GM19328 (cell line): ENCODE results near the gene REC114.
"Not testable (repeated sequence)": the region's sequence is repeated elsewhere in the genome, so short reads cannot be mapped to it uniquely, and the experiment has no call there.

Experiments used
- ATAC-seq: cut with Tn5 transposase; IDR thresholded peaks from one replicate; pipeline ENCODE4 v1.9.1; 2021; ENCODE audit warnings: mild to moderate bottlenecking, moderate library complexity; ENCODE audit not compliant: unreplicated experiment

REC114 gene

DNA sequence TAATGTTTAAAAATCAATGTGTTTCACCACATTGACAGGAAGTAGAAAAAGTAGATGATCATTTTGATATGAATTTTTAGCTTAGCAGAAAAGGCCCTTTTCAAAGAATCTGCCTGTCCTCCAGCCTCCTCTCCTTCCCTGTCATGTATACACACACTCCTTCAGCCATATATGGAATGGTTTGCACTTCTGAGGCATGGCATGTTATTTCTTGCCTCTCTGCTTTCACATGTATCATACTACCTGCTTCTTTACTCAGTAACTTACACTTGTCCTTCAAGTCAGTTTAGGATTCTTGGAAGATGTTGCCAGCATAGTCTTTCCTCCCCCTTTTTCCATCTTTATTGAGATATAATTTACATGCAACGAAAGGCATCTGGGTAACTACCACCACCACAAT is 79.0 kb downstream of the REC114 start:
- no peak for ATAC-seq

DNA sequence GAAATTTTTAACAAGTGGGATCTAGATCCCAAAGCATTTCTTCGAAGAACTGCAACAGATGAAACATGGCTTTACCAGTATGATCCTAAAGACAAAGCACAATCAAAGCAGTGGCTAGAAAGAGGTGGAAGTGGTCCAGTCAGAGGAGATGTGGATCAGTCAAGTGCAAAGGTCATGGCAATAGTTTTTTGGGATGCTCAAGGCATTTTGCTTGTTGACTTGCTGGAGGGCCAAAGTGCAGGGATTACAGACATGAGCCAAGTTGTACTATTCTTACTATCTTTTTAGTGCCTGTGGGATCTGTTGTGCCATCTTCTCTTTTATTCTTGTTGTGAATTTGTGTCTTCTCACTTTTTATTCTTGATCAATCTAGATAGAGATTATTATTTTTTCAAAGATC is 82.0 kb downstream of the REC114 start:
- no peak for ATAC-seq

DNA sequence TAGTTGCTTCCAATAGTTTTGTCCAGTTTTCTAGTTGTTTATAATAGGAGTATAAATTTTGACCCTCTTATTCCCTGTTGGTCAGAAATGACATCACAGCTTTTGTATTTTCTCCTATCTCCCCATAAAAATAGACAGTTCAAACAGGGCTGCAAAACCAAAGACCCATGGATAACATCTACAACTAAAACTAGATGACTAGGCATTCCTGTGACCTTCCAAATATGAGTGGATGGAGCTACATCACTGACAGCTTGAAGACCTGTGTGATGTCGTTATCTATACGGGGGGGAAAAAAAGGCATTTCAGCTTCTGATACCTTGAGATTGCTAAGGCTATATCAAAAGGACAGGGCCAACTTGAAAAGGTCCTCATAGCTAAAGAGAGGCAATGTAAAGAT is 84.6 kb downstream of the REC114 start:
- ATAC-seq, result no peak

DNA sequence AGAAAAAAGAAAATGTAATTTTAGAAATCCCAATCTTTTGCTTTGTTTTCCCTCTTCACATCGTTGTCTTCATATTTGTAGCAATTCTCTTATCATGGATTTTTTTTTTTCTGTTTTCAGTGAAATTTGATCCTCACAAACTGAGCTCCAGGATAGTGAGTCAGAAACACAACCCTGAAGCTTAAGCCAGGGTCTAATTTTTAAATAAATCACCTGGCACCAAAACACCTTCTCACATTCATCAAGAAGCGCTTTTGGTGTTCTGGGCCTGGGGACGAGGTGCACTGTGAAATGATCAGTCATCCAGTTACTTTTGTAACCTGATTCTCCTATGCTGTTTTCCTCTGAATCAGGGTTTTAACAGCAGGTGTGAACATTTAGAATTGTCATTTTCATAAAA is 87.7 kb downstream of the REC114 start:
- ATAC-seq, result no peak

DNA sequence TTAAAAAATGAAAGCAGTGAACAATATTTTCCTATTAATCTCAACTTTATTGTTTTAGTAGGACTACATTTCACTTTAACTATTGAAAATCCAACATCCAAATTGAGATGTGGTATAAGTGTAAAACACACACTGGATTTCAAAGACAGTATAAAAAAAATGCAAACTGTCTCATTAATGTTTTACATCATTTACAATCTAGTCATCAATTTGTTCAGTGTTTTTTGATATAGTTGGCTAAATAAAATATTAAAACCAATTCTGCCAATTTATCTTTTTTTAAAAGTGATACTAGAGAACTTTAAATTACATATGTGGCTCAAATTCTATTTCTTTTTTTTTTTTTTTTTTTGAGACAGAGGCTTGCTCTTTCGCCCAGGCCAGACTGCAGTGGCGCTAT is 95.2 kb downstream of the REC114 start:
- ATAC-seq, result no peak

DNA sequence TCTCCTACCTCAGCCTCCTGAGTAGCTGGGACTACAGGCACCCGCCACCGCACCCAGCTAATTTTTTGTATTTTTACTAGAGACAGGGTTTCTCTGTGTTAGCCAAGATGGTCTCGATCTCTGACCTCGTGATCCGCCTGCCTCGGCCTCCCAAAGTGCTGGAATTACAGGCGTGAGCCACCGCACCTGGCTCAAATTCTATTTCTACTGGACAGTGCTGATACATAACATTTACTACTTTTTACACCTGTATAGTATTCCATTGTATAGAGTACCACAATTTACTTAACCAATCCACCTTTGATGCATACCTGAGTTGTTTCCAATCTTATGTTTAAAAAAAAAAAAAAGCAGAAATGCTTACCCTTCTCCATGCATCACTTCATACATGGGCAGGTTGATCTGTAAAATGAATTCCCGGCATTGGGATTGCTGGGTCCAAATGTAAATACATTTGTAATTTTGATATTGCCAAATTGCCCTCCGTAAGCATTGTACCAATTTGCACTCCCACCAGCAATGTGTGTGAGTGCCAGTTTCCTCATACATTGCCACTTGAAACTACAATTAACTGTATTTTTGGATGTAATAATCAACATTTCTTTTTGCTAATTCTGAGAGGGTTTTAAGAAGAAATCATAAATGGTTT is 95.7 kb downstream of the REC114 start:
- no peak for ATAC-seq

DNA sequence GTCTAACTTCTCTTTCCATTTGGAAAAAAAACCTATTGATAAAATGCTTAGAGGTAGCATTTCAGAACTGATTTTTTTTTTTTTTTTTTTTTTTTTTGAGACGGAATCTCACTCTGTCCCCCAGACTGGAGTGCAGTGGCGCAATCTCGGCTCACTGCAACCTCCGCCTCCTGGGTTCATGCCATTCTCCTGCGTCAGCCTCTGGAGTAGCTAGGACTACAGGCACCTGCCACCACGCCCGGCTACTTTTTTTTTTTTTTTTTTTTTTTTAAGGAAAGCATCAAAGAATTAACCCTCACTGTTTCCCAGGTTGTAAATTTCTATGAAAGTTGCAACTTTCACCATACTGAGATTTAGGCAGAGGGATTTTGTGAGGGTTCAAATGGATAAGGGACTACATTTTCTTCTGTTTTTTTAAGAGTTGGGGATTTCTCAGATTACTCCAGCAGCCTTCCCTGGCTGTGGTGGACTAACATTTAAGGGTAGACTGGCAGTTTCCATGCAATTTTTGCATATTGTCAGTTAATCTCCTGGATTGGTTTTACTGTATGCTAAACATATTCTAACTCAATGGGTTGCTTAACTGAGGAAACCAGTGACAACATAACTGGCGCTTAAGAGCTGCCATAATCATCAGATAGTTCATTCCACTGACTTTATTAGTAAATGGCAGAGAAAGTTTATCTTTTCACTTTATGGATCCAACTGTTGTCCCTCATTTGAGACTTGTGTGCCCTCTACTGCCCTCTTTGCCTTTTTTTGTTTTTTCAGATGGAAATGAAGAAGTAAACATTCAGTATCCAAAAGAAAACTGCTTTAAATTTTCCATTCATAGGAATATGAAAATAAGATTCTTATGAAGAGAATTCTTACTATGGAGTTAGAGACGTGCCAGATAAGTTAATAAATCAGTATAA is 96.5 kb downstream of the REC114 start:
- ATAC-seq, result no peak

DNA sequence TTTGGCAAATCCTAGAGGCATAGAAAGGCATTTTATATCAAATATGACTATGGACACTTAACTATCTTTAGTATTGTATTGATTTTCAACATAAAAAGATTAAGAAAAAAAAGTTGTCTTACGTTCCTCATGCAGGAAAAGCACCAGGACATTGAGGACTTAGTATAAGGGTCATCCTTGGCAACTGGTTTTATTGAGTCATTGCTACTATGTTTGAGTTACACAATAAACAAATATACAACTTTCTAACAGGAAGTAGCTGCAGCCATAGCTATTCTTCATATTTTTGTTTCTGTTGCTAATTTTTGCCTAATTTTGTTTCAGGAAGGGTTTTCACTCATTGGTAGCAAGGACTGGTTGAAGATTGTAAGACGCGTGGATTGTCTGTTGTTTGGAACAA is 97.2 kb downstream of the REC114 start:
- ATAC-seq, result no peak

DNA sequence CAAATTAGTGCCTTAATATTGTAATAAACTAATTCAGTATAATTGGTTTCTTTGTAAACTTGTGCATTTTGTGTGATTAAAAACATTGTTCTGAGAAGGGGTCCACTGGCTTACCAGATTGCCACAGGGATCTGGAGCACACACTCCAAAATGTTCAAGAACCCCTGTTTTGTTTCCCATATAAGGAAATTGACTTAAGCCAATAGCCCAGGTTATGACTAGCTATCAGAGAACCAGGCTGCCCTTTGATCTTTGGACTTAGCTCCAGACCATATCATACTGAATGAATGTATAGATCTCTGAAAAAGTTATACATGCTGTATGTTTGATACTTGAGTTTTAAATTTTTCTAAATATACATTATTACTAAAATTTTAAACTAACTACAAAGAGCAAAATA is 98.5 kb downstream of the REC114 start:
- no peak for ATAC-seq

DNA sequence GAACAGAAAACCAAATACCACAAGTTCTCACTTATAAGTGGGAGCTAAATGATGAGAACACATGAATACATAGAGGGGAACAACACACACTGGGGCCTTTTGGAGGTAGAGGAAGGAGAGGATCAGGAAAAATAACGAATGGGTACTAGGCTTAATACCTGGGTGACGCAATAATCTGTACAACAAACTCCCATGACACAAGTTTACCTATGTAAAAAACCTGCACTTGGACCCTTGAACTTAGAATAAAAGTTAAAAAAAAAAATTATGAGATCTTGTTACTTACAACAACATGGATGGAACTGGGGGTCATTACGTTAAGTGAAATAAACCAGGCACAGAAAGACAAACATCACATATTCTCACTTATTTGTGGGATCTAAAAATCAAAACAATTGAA is 106.0 kb downstream of the REC114 start:
- not testable (repeated sequence) for ATAC-seq

DNA sequence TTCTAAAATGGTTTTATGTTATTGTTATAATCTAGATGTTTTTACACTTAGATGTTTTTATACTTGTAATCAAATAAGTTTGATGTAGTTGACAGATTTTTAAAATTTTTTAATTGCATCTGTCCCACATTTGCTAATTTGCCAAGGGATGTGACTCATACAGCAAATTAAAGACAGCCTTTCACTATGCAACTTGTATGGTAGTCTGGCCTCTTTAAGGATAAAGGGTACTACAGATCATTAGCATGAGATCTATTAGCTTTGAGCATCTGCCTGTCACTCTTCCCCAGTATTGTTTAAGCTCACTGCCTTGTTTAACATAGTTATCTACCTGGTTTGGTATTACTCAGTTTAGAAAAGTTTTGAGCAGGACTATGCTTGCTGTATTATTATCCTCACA is 107.2 kb downstream of the REC114 start:
- ATAC-seq, result no peak

DNA sequence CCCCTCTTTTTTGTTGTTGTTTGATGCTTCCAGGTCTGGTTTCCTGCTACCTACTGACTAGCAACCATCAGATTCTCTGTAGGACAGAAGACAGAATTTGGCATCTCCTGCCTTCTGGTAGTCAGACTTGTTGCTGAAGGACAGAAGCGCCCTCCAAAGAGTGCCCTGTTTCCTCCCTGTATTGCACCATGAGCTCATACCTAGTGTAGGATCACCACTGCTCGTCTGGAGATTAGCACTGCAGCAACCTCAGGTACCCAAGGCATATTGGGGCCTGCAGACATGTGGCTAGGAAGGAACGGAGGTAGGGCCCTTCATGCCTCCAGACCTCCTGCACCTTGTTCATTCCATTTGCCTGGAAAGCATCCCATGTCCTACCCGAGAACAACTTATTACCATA is 112.1 kb downstream of the REC114 start:
- ATAC-seq, result no peak

DNA sequence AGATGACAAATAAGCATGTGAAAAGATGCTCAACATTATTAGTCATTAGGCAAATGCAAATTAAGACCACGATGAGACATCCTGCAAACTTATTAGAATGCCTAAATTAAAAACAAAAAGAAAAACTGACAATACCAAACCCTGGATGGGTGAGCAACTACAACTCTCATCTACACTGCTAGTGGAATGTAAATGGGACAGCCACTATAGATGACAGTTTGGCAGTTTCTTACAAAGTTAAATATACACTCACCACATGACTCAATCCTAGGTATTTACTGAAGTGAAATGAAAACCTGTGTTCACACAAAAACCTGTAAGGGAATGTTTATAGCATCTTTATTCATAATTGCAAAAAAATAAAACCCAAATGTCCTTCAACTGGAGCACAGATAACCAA is 115.6 kb downstream of the REC114 start:
- no peak for ATAC-seq

DNA sequence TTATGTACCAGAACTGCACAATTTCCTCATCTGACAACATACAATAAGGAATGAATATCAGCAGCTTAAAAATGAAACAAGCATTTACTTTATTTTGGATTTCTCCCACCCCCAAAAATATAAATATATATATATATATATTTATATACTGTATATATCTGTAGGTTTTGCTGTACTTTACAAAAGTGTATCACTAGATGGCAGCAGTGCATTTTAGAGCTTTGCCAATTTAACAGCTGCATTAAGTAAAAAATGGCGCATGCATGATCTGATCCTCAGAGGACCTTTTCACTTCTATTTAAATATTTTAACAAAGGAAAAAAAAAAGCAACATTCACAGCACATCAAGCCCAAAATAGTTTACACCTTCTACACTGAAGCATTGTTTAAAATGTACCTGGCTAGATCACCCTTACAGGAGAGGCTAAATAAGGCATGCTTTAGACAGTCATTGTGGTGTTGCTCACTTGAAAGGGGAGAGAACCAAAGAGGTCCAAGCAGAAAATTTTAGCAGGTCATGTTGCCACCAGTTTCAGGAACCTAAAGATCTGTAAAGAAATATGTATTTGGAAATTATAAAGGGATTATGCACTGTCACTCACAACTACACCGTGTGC is 117.6 kb downstream of the REC114 start:
- no peak for ATAC-seq

DNA sequence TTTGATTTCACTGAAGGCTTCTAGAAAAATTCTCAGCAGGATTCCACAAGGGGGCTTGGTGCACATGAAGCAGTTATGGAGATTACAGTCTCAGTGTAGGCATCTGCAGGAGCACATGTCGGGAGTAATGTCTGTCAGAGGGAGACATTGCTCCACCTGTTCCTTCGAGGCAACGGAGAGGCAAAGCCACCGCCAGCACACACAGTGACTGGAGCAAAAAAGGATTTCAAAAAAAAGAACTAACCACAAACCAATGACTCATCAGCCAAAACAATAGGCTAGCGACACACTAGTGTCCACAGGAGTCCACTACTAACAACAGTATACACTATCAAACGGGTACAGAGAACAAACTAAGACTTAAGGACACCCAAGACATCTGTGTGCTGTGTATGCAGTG is 121.3 kb downstream of the REC114 start:
- no peak for ATAC-seq

DNA sequence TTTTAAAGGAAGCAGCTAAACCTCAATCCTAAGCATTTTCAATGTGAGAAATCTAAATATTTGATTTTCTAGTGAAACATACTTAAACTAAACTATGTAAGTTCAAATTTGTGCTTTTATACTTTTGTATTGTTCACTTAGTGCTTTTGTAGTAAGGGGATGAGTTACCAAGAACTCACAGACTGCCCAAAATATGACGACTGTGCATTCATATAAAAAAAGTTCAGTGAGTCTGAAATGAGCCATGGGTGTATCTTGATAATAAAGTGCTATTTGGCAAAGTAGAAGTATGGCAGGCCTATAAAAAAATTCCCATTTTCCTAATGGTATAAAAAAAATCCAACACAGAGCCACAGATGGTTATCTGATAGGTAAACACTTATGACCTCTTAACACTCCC is 124.1 kb downstream of the REC114 start:
- no peak for ATAC-seq

DNA sequence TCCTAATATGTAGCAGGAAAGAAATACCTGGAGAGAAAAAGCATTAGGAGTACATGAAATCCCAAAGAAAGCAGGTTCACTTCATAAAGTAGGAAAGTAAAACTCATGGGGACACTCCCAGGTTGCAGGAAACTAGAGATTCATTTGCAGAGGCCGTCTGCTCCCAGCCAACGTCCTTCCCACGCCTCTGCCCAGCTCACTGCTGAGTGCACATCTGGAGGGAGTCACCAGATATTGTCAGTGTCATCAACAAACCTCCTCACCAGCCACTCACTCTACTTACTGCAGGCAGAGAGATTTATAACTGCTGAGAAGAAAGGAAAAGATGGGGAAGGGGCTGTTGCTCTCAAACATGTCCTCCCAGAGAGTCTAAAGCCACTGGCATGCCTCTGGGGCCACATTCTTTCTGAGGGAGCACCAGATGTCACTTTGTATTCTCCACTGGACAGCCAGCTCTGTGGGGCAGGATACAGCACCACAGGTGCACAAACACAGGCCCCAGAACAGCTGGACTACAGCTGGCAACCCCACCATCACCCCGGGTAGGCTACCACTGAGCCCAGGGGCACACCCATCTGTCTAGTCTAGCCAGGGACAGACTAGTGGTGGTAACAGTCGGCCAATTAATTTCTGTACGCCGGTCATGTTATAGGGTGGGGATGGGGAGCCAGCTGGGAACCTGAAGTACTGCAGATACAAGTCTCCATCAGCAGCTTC is 125.8 kb downstream of the REC114 start:
- no peak for ATAC-seq

DNA sequence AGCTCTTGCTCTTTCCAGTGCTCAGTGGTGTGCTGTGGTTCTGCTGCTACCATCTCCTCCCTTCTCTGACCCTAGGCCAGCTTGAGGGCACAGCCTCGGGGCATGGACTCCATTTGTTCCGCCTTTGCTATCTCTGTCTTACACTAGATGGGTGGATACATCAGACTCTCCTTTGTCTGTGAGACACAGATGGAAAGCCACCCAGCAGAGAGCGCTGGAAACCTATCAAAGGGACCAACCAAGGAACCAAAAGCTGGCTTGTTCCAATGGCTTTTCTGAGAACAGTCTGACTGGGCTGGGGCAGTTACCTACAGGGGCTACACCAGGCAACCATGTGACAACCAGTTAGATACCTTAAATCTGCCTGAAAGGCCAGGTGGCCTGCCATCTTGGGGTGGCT is 126.4 kb downstream of the REC114 start:
- no peak for ATAC-seq

DNA sequence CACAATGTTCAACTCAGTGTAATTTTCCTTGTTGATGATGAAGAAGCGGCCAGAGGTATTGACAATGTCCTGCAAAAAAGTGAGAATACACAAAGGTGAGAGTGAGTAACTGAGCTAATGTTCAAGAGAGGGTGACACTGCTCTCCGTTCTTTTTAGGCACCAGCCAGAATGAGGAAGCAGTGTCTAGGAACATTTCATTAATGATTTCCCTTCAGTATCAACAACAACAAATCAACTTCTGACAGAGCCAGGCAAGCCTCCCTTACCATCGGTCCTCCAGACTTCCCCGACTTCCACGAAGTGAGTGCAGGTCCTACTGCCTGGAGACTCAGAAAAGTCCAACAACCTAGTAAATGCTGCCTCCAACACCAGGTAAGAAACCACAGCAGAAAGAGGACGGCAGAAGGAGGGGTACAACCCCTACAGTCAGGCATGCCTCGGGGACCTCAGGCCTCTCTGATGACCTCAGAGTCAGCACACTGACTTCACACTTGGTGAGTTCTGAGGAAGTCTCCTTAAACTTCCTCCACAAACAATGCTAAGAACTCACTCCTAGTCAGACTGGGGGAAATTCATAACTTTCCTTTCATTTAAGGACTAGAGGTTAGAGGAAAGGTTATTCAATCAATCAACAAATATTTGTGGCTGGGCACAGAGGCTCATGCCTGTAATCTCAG is 127.5 kb downstream of the REC114 start:
- no peak for ATAC-seq

DNA sequence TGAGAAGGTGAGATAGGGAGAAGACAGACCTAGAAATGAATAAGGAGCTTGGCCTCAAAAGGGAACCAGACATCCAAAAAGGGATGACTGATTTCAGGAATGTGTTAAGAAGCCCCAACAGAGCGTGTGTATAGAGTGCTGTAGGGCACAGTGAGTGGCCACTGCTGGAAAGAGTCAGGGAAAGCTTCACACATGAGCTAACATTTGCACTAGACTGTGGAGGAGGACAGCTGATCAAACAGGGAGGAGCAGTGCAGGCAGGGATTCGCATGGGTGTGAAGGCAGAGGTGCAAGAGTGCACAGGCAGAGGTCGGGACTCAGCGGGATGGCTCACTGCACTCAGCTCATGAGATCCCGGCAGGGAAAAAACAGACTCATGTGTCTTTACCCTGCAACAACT is 128.4 kb downstream of the REC114 start:
- ATAC-seq, result no peak

DNA sequence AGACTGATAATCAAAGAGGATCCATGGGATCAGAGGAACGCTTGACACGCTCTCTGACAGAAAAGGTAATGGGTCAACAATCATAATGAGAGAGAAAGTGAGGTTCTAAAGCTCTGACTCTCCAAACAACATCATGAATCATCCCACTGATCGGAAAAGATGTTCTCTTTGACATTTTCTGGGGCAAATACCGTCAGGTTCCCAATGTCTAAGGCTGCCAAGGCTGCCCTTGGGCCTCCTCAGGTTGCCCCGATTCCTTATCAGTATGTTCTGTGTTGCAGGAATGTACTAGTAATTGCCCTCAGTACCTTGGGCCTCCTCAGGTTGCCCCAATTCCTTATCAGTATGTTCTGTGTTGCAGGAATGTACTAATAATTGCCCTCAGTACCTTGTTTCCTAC is 129.3 kb downstream of the REC114 start:
- no peak for ATAC-seq
